ENCODE measurements around the gene JAML. TPM values are rescaled to one million over a fixed set of nuclear protein-coding genes. Genes with fewer than 3 reads are reported as not detected.

The JAML gene
- total RNA-seq, 1 experiment from 2014 or later: not detected

DNA sequence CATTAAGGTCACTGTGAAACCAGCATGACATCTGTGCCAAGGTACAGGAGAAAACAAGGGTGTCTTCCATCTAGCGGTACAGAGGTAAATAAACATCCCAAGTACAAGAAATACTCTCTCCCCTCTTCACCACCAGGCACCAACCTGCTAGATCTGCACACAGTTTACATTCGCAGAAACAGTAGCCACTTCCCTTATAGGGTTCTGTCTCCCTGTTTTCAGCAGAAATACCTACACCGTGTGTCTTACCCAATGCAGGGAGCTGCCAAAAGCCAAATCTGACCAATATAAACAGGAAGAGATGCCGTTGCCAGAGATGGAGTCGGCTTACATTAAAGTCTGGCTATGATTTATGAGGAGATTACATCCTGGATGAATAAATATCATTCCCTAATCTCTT, 73.4 kb downstream of the JAML start:
- DNase-seq: no peak
- BruUV-seq (replicated peaks): no TSS peak
- CTCF ChIA-PET: no interaction called here
- H3K9me3 Mint-ChIP-seq (ENCODE audit: low read depth, unreplicated experiment): no peaks in the 10 kb centered on the region
- no peak overlapping the region for H3K27ac Mint-ChIP-seq (ENCODE audit: unreplicated experiment)
- TF ChIP-seq, protein P1, sequence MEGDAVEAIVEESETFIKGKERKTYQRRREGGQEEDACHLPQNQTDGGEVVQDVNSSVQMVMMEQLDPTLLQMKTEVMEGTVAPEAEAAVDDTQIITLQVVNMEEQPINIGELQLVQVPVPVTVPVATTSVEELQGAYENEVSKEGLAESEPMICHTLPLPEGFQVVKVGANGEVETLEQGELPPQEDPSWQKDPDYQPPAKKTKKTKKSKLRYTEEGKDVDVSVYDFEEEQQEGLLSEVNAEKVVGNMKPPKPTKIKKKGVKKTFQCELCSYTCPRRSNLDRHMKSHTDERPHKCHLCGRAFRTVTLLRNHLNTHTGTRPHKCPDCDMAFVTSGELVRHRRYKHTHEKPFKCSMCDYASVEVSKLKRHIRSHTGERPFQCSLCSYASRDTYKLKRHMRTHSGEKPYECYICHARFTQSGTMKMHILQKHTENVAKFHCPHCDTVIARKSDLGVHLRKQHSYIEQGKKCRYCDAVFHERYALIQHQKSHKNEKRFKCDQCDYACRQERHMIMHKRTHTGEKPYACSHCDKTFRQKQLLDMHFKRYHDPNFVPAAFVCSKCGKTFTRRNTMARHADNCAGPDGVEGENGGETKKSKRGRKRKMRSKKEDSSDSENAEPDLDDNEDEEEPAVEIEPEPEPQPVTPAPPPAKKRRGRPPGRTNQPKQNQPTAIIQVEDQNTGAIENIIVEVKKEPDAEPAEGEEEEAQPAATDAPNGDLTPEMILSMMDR (IDR thresholded peaks at IDR 0.05; ENCODE audit: unreplicated experiment): no peak
- no peaks in the 10 kb centered on the region for H3K4me1 Mint-ChIP-seq (ENCODE audit: low read depth, unreplicated experiment)
- peaks cover 66% of the 10 kb centered on the region for H3K27me3 Mint-ChIP-seq (ENCODE audit: unreplicated experiment)
- H3K36me3 Mint-ChIP-seq (ENCODE audit: insufficient read depth, unreplicated experiment): no peaks in the 10 kb centered on the region
- intact Hi-C loops (cut with micrococcal nuclease; ENCODE audit: unreplicated experiment): no loop called here
- no peak overlapping the region for H3K4me3 Mint-ChIP-seq (ENCODE audit: low read depth, unreplicated experiment)

DNA sequence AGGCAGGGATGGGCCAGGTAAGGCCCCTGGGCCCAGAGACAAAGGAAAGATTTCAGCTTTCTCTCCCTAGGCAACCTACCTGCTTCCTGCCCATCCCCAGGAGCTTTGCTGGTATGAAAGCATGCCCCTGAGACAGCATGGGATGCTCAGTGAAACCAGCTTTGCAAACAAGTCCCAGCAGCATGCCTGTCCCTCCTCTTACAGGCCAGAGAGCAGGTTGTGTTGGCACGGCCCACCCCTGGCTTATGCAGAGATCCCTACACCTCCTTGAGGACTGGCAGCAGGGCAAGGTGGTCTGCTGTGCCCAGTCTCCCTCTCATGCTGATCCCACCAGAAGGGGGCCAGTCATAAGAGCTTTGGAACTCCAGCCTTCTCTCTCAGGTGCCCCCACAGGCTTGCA, 75.3 kb downstream of the JAML start:
- TF ChIP-seq, protein P1 (IDR thresholded peaks at IDR 0.05; ENCODE audit: unreplicated experiment): no peak
- no TSS peak for BruUV-seq (replicated peaks)
- Mint-ChIP-seq H3K36me3 (ENCODE audit: insufficient read depth, unreplicated experiment) (peaks cover 12% of the 10 kb centered on the region), H3K27ac (ENCODE audit: unreplicated experiment) (no peak overlapping the region), H3K4me3 (ENCODE audit: low read depth, unreplicated experiment) (no peak overlapping the region), H3K4me1 (ENCODE audit: low read depth, unreplicated experiment) (no peaks in the 10 kb centered on the region), H3K27me3 (ENCODE audit: unreplicated experiment) (peaks cover 54% of the 10 kb centered on the region), H3K9me3 (ENCODE audit: low read depth, unreplicated experiment) (no peaks in the 10 kb centered on the region)
- no peak for DNase-seq
- intact Hi-C loops (cut with micrococcal nuclease; ENCODE audit: unreplicated experiment): no loop called here
- CTCF ChIA-PET: interaction anchor here (1.2 kb wide), 1 partner anchor 22 kb away, joined by 3 read pairs; no protein-coding TSS in a partner anchor

DNA sequence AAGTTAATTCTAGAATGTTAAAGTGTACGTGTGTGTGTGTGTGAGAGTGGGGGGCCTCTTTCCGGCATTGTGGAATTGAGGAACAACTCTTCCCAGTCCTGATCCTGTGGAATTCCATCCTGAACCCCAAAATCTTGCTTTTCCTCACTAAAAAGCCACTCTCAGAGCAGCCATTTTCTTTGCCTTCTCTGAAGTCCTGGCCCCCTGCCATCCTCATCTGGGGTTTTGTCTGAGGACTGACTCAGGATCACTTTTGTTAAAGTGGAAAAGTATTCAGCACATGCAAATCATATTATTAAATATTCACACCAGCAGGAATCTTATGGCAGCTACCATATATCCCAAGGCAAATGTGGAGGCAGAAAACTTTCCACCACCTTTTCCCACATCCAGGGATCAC, 76.0 kb downstream of the JAML start:
- Mint-ChIP-seq H3K9me3 (ENCODE audit: low read depth, unreplicated experiment) (no peaks in the 10 kb centered on the region), H3K4me1 (ENCODE audit: low read depth, unreplicated experiment) (no peaks in the 10 kb centered on the region), H3K4me3 (ENCODE audit: low read depth, unreplicated experiment) (no peak overlapping the region), H3K36me3 (ENCODE audit: insufficient read depth, unreplicated experiment) (peaks cover 12% of the 10 kb centered on the region), H3K27ac (ENCODE audit: unreplicated experiment) (no peak overlapping the region), H3K27me3 (ENCODE audit: unreplicated experiment) (peaks cover 54% of the 10 kb centered on the region)
- no TSS peak for BruUV-seq (replicated peaks)
- intact Hi-C loops (cut with micrococcal nuclease; ENCODE audit: unreplicated experiment): no loop called here
- DNase-seq: no peak
- TF ChIP-seq, protein P1 (IDR thresholded peaks at IDR 0.05; ENCODE audit: unreplicated experiment): no peak
- CTCF ChIA-PET: interaction anchor here (1.2 kb wide), 1 partner anchor 22 kb away, joined by 3 read pairs; no protein-coding TSS in a partner anchor

DNA sequence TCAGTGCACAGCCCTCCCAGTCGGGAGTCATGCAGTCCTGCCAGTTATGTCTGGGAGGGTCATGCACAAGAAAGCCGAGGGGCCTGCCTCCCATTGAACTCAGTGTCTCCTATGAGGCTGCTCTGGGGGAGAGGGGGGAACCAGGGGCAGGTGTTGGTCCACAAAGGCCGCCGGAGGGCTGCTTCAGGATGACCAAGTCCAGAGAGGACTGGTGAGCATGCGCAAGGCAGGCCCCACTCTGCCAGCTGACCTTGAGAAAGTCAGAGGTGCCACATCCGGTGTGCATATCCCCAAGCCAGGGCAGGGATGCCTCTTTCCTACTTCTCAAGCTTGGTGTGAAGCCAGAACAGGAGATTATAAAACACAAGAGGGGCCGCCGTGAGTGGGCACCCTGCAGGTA, 76.6 kb downstream of the JAML start:
- Mint-ChIP-seq H3K4me3 (ENCODE audit: low read depth, unreplicated experiment) (no peak overlapping the region), H3K27ac (ENCODE audit: unreplicated experiment) (no peak overlapping the region), H3K36me3 (ENCODE audit: insufficient read depth, unreplicated experiment) (peaks cover 12% of the 10 kb centered on the region), H3K9me3 (ENCODE audit: low read depth, unreplicated experiment) (no peaks in the 10 kb centered on the region), H3K27me3 (ENCODE audit: unreplicated experiment) (peaks cover 54% of the 10 kb centered on the region), H3K4me1 (ENCODE audit: low read depth, unreplicated experiment) (peaks cover 2% of the 10 kb centered on the region)
- TF ChIP-seq, protein P1 (IDR thresholded peaks at IDR 0.05; ENCODE audit: unreplicated experiment): no peak
- intact Hi-C loops (cut with micrococcal nuclease; ENCODE audit: unreplicated experiment): no loop called here
- no TSS peak for BruUV-seq (replicated peaks)
- CTCF ChIA-PET: no interaction called here
- DNase-seq: no peak
